DND-41 (cell line): ENCODE data around the gene TLDC2.

ENCODE experiments used
- EZH2 ChIP-seq: IDR thresholded peaks from 3 replicates; pipeline ENCODE4 v1.6.1; 2012; ENCODE audit warnings: borderline replicate concordance, low read depth, mild to moderate bottlenecking, moderate library complexity, low read length, inconsistent platforms; ENCODE audit not compliant: severe bottlenecking
- TF ChIP-seq, protein P1 (sequence below): IDR thresholded peaks from 2 replicates; pipeline ENCODE4 v1.5.1; 2012; ENCODE audit warnings: borderline replicate concordance, low read length, moderate library complexity, mild to moderate bottlenecking; ENCODE audit not compliant: poor library complexity, severe bottlenecking; ENCODE audit errors: extremely low read depth

DNA sequence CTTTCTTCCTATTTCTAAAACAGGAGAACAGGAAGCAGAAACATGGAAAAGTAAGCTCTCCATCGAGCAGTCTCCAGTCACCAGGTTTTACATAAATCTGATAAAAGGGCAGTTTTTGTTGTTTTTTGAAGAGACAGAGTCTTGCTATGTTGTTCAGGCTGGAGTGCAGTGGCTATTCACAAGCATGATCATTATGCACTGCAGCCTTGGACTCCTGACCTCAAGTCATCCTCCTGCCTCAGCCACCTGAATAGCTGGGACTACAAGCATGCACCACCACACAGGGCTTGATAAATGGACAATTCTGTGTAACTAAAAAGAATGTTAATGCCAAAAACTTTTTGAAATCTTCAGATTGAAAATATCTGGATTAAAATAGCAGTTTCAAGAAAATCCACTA is 51.8 kb downstream of the TLDC2 start:
- TF ChIP-seq, protein P1, sequence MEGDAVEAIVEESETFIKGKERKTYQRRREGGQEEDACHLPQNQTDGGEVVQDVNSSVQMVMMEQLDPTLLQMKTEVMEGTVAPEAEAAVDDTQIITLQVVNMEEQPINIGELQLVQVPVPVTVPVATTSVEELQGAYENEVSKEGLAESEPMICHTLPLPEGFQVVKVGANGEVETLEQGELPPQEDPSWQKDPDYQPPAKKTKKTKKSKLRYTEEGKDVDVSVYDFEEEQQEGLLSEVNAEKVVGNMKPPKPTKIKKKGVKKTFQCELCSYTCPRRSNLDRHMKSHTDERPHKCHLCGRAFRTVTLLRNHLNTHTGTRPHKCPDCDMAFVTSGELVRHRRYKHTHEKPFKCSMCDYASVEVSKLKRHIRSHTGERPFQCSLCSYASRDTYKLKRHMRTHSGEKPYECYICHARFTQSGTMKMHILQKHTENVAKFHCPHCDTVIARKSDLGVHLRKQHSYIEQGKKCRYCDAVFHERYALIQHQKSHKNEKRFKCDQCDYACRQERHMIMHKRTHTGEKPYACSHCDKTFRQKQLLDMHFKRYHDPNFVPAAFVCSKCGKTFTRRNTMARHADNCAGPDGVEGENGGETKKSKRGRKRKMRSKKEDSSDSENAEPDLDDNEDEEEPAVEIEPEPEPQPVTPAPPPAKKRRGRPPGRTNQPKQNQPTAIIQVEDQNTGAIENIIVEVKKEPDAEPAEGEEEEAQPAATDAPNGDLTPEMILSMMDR, result no peak
- TF ChIP-seq EZH2, result no peak
